ENCODE data around the gene EBLN2.
"Not testable (repeated sequence)": the region's sequence is repeated elsewhere in the genome, so short reads cannot be mapped to it uniquely, and the experiment has no call there.

Gene EBLN2

DNA sequence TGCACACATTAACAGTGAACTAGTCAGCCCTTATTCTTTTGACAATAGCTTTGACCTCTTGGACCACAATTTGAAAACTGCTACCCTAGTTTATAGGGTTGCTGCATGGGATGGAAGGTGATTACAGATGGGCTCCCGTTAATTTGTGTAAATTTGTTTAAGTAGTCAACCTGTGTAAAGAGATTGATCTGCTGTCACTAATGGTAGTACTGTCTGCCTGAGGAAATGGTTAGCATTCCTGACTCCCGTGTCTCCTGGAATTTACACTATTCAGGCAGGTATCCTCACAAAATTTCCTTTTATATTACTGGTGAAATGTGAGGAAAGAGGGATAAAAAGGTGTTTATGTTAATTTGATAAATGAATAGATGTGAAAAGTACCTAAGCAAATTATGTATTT lies 15.3 kb upstream of the EBLN2 start:
- Mint-ChIP-seq H3K4me1 (peaks cover 63% of the 10 kb centered on the region), H3K4me3 (no peak overlapping the region), H3K36me3 (peaks cover 4% of the 10 kb centered on the region), H3K27me3 (no peaks in the 10 kb centered on the region), H3K27ac (peak overlapping the region; percentile 19), H3K9me3 (no peaks in the 10 kb centered on the region)

DNA sequence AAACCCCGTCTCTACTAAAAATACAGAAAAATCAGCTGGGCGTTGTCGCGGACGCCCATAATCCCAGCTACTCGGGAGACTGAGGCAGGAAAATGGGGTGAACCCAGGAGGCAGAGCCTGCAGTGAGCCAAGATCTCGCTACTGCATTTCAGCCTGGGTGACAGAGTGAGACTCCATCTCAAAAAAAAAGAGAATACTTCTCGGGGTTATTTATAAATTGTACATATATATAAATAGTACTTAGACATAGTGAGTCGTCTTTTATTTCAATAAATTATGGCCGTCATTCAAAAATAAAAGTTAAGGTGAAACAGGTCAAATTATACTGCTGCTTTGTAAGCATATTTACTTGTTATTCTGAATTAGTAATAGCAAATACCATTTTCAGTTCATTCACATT lies 12.1 kb upstream of the EBLN2 start:
- Mint-ChIP-seq H3K36me3 (peaks cover 4% of the 10 kb centered on the region), H3K27me3 (no peaks in the 10 kb centered on the region), H3K27ac (no peak overlapping the region)

DNA sequence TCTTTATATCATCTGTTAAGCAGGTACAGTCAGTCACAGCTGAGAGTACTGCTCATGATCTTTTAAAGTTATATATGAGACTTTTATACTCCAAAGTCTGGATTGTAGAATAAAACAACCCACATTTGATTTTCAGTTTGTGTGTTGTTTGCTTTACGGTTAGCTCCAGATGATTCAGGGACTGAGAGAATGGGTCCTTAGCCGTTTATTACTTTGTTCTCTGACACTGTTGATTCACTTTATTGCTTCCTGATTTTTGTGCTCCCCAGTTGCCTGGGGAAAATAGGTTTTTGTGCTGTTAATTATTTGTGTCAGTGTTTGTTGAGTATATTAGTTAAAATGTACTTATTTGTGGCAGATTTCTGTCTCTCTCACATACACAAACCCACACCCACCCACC lies 8.6 kb upstream of the EBLN2 start:
- Mint-ChIP-seq H3K4me1 (peaks cover 25% of the 10 kb centered on the region), H3K27me3 (no peaks in the 10 kb centered on the region), H3K9me3 (no peaks in the 10 kb centered on the region), H3K36me3 (peaks cover 4% of the 10 kb centered on the region), H3K27ac (no peak overlapping the region), H3K4me3 (no peak overlapping the region)

More for the DNA sequence above, 12.1 kb upstream of the EBLN2 start:
- Mint-ChIP-seq H3K4me1 (peaks cover 46% of the 10 kb centered on the region), H3K9me3 (no peaks in the 10 kb centered on the region), H3K4me3 (no peak overlapping the region)

DNA sequence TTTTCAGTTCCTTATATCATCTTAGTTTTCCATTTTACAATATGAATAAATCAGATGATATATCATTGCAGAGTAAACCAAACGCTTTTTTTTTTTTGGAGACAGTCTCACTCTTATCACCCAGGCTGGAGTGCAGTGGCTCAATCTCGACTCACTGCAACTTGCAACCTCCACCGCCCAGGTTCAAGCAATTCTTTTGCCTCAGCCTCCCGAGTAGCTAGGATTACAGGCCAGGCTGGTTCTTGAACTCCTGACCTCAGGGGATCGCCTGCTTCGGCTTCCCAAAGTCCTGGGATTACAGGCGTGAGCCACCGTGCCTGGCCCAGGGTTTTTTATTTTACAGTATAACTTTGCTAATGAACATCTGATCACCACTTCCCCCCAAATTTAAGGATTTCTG lies 5.9 kb upstream of the EBLN2 start:
- Mint-ChIP-seq H3K27me3 (no peaks in the 10 kb centered on the region), H3K9me3 (no peaks in the 10 kb centered on the region), H3K4me1 (peaks cover 27% of the 10 kb centered on the region), H3K27ac (no peak overlapping the region), H3K36me3 (no peaks in the 10 kb centered on the region), H3K4me3 (no peak overlapping the region)

DNA sequence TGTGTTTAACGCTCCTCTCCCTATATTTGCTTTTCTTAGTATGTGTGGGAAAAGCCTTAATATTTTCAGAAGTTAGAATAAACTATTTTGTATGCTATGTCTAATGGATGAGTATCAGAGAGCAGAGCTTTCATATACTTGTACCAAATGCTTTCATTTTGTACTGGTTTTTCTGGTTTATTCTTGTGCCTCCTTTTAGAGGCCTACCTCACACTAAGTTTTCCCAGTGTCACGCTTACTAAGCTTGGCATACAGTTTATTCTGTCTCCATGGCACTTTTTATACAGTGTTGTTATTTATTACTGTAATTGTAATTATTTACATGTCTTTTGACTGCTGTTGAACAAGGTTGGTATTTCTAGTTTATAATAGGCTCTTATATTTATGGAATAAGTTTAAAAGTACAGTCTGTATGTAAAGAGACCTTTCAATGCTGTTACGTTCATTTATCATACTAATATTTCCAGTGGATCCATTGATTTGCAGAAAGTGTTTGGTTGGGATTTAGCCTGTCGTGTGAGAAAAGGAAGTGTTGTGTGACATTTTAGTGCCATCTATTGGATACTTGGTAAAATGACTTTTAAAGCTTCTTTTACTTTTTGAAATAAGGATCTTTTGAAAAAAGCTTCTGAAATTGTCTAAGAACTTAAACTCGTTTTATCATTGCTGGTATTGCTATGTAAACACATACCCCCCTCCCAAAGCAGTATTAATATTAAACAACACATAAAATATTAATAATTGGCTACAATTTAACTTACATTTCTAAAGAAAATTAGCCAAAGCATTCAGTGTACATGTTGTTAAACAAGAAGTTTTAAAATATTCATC lies 5.2 kb upstream of the EBLN2 start:
- no peaks in the 10 kb centered on the region for H3K36me3 Mint-ChIP-seq
- H3K27ac Mint-ChIP-seq = no peak overlapping the region
- no peaks in the 10 kb centered on the region for H3K9me3 Mint-ChIP-seq
- H3K4me3 Mint-ChIP-seq = no peak overlapping the region
- no peaks in the 10 kb centered on the region for H3K27me3 Mint-ChIP-seq
- peaks cover 24% of the 10 kb centered on the region for H3K4me1 Mint-ChIP-seq

DNA sequence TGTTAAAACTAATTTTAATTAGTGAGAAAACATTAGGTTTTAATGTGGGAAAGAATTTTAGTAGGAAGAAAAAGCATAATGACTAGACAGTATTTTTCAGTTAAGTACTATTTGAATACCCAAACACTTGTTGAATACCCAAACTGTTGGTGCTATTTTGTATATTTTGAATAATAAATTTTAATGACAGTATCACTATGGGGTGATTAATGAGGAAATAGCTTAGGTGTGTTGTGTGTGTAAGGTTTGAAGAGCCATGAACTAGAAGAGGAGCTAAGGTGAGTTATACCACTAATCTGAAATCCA lies 4.7 kb upstream of the EBLN2 start:
- Mint-ChIP-seq H3K9me3 (no peaks in the 10 kb centered on the region), H3K4me3 (no peak overlapping the region), H3K36me3 (no peaks in the 10 kb centered on the region), H3K27ac (no peak overlapping the region), H3K27me3 (no peaks in the 10 kb centered on the region), H3K4me1 (peaks cover 20% of the 10 kb centered on the region)

DNA sequence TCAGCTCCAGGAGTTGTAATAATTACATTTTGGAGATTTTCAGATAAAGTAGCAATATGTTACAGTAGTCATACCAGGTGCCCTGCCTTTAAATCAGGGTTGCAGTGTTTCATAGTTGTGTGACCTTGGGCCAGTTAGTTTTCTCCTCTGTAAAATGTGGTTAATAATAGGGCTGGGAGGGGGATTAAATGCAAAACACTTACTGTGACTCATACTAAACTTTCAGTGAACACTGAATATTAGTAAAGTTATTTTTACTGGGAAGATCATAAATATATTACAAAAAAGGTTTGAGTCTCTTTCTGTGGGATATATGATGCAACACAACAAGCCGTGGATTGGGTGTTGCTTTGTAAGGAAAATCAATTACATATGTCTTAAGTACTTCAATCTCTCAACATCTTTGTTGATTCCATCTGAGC lies 1.1 kb upstream of the EBLN2 start:
- H3K9me3 Mint-ChIP-seq = no peaks in the 10 kb centered on the region
- H3K4me3 Mint-ChIP-seq = no peak overlapping the region
- H3K27ac Mint-ChIP-seq = peak overlapping the region; percentile 23
- H3K4me1 Mint-ChIP-seq = peaks cover 14% of the 10 kb centered on the region
- H3K27me3 Mint-ChIP-seq = no peaks in the 10 kb centered on the region
- H3K36me3 Mint-ChIP-seq = peaks cover 9% of the 10 kb centered on the region

DNA sequence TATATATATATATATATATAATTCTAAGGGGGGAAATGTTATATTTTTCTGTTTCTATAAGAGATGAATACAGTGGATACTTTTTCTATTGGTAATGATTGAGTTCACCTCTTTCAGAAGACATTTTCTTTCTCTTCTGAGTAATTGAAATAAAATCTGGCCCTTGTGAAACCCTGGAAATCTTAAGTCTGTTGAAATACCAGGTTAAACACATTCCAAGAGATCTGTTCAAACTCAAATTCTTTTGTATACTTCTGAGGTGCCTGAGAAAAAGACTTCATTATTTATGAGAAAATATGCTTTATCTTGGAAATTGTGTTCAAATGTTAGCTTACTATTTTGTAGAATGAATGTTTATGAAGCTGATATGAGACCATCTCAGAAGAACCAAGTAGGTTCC lies 4.8 kb downstream of the EBLN2 start:
- peaks cover 10% of the 10 kb centered on the region for H3K36me3 Mint-ChIP-seq
- not testable (repeated sequence) for H3K4me1 Mint-ChIP-seq, H3K27ac Mint-ChIP-seq, H3K9me3 Mint-ChIP-seq, H3K4me3 Mint-ChIP-seq, H3K27me3 Mint-ChIP-seq

DNA sequence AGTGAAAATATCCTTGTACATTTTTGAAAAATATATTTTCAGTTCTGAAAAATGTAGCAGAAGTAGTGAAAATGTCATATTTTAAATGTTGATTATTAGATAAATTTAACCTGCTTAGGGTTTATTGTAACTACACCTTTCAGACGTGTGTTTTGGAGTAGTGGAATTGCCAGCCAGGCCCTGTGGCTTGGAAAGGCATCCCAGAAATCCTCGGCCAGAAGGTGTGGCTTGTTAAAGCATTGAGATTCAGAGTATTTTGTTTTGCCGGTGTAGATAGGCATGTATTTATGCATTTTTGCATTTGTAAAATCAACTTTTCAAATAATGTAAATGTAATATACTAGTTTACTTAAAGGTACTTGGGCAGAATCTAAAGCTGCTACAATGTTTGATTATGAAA lies 7.0 kb downstream of the EBLN2 start:
- Mint-ChIP-seq H3K4me3 (no peak overlapping the region), H3K36me3 (peaks cover 10% of the 10 kb centered on the region), H3K27ac (no peak overlapping the region), H3K9me3 (no peaks in the 10 kb centered on the region), H3K27me3 (no peaks in the 10 kb centered on the region), H3K4me1 (peaks cover 21% of the 10 kb centered on the region)

DNA sequence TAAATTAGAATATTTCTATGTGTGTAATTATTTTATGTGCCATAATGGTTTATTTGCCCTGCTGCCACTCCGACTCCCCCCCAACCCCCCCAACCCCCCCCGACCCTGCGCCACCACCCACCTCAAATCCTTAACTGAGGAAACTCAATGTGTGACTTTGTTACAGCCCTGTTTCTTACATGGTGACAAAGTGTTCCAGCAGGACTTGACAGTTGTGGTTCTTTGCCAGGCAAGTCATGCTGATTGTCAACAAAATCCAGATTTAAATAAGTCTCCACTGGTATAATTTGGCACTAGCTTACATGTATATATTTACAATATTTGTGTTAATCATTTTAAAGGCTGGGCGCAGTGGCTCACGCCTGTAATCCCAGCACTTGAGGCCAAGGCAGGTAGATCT lies 7.7 kb downstream of the EBLN2 start:
- Mint-ChIP-seq H3K4me1 (peaks cover 21% of the 10 kb centered on the region), H3K4me3 (no peak overlapping the region), H3K36me3 (peaks cover 10% of the 10 kb centered on the region), H3K27ac (no peak overlapping the region), H3K27me3 (no peaks in the 10 kb centered on the region), H3K9me3 (no peaks in the 10 kb centered on the region)

DNA sequence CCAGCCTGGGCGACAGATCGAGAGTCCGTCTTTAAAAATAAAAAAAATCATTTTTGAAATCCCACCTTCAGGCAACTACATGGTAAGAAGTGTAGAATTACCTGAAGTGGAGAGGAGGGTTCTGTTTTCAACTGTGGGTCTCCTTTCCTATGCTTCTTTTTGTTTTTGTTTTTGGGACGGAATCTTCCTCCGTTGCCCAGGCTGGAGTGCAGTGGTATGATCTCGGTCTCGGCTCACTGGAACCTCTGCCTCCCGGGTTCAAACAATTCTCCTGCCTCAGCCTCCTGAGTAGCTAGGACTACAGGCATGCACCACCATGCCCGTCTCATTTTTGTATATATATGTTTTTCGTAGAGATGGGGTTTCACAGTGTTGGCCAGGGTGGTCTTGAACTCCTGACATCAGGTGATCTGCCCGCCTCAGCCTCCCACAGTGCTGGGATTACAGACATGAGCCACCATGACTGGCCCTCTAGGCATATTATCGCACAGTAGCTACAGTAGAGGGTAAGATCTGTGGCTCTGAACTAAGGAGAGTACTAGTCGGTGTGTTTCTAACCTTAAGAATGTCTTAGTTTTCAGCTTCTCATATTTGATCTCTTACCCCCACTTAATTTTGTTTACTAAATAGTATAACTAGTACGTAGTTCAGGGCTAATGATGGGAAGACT lies 8.5 kb downstream of the EBLN2 start:
- Mint-ChIP-seq H3K9me3 (no peaks in the 10 kb centered on the region), H3K36me3 (peaks cover 6% of the 10 kb centered on the region), H3K27ac (no peak overlapping the region), H3K4me3 (no peak overlapping the region), H3K4me1 (peaks cover 21% of the 10 kb centered on the region), H3K27me3 (no peaks in the 10 kb centered on the region)

DNA sequence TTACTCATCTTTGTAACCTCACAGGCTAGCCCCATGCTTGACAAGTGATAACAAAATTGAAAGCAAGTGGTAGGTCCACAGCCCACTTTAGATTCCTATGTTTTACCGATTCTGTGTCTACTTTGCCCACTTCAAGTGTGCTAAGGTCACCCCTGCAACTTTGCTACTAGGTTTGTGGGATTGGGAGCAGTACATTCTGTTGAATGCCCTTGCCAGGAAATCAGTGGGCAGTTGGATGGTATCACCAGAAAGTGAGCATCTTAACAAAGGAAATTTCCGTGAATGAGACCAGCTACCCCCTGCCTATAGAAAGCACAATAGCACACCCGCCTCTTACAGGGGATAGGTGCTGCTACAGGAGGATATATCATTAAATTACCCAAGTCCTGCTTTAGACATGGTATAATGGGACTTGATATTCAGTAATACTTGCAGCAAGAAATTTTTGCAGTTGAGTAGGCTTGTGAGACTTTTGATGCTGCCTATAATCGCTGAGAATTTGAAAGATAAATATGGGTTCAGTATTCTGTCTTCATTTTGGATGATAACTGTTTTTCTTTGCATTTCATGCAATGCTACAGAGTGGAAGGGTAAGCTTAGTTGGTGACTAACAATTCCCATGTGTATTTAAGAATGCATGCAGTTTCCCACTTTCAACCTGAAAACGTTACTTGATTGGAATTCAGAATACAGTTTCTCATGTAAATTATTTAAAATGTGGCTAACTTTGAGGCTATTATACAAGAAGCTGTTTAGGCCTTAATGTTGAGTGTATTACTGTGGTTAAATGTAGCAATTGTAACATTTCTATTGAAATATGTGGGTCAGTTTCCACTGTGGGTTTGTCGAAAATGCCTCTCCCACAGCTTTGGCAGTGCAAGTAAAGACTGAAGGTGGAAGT lies 9.5 kb downstream of the EBLN2 start:
- H3K4me3 Mint-ChIP-seq = no peak overlapping the region
- H3K36me3 Mint-ChIP-seq = peaks cover 1% of the 10 kb centered on the region
- H3K4me1 Mint-ChIP-seq = peaks cover 21% of the 10 kb centered on the region
- no peaks in the 10 kb centered on the region for H3K9me3 Mint-ChIP-seq
- H3K27me3 Mint-ChIP-seq = no peaks in the 10 kb centered on the region
- no peak overlapping the region for H3K27ac Mint-ChIP-seq

DNA sequence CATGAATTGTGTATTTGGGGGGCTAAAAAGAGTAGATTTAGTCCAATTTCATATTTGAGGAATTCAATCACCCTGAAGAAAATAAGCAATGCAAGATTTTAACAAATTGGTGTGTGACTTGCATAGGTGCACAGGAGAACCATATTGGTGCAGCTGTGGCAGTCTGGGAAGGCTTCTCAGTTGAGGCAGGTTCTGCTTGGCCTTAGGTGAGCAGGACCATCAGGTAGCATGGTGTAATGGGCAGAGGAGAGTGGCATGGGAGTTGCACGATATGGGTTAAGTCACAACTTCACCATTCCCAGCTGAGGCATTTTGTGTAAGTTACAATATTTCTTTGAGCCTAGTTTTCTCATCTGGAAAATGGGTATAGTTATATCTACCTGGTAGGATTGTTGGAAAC lies 10.5 kb downstream of the EBLN2 start:
- Mint-ChIP-seq H3K27me3 (no peaks in the 10 kb centered on the region), H3K9me3 (no peaks in the 10 kb centered on the region), H3K27ac (peak overlapping the region; percentile 71), H3K36me3 (no peaks in the 10 kb centered on the region), H3K4me3 (no peak overlapping the region), H3K4me1 (peaks cover 21% of the 10 kb centered on the region)

DNA sequence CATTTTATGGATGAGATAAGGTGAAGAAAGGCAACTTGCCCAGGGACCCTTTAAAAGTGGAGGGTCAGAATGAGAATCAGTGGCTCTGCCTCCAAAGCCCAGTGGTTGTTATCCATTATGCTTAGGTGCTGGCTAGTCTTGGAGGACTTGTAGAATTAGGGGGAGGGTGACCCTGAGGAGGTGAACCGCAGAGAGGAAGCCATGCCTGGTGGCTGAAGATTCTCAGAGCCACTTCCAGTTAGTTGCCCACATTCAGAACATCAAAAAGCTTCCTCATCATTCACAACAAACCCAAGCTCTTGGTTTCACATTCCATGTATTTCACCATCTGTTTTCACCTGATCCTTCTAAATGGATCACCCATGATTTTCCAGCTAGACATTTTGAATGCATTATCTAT lies 11.2 kb downstream of the EBLN2 start:
- no peaks in the 10 kb centered on the region for H3K36me3 Mint-ChIP-seq
- H3K4me1 Mint-ChIP-seq = peaks cover 21% of the 10 kb centered on the region
- no peak overlapping the region for H3K4me3 Mint-ChIP-seq
- H3K27me3 Mint-ChIP-seq = no peaks in the 10 kb centered on the region
- H3K27ac Mint-ChIP-seq = no peak overlapping the region
- no peaks in the 10 kb centered on the region for H3K9me3 Mint-ChIP-seq

DNA sequence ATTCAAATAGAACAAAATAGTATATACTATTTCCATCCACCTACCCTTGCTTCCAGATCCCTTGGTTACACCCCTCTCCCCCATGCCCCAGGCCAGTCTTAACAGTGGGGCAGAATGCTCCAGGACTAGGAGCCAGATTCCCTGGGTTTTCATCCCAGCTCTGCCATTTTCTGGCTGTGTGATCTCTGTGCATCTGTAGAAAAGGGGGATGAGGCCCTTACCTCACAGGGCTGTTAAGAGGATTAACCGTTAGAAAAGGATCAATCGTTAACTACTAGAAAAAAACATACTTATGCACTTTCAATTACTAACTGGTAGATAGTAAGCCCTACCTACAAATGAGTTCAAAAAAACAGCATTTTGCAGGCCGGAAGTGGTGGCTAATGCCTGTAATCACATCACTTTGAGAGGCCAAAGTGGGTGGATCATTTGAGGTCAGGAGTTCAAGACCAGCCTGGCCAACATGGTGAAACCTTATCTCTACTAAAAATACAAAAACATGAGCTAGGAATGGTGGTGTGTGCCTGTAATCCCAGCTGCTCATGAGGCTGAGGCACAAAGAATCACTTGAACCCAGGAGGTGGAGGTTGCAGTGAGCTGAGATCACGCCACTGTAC lies 11.7 kb downstream of the EBLN2 start:
- no peaks in the 10 kb centered on the region for H3K27me3 Mint-ChIP-seq
- H3K4me1 Mint-ChIP-seq = peaks cover 21% of the 10 kb centered on the region
- H3K4me3 Mint-ChIP-seq = no peak overlapping the region
- H3K9me3 Mint-ChIP-seq = no peaks in the 10 kb centered on the region
- H3K36me3 Mint-ChIP-seq = no peaks in the 10 kb centered on the region
- H3K27ac Mint-ChIP-seq = no peak overlapping the region
